Epithelial cell of proximal tubule (primary cell): Measurements from ENCODE around the gene BUD23. TPM values are rescaled to one million over a fixed set of nuclear protein-coding genes. Genes with fewer than 3 reads are reported as not detected.
A peak's percentile ranks its signal among the peaks of the same experiment; 100 is the strongest.

Experiments
- DNase-seq: peaks from one replicate; pipeline ENCODE4 v3.0.0-alpha.2; 2011; ENCODE audit warnings: low read depth
- H3K4me3 ChIP-seq: 2 replicates; pipeline ENCODE4 v1.5.1; 2011; ENCODE audit warnings: low read depth, mild to moderate bottlenecking, low read length
- CTCF ChIP-seq: conservative IDR thresholded peaks from 2 replicates; pipeline ENCODE4 v1.5.1; 2012; ENCODE audit warnings: low read depth, mild to moderate bottlenecking, low read length
- total RNA-seq: library from RNA; depleted of rRNA; stranded (reverse); fragments of >200 nt; gene quantifications from 2 replicates; pipeline ENCODE4 v1.2.3, GENCODE V29; 2015

Gene BUD23
- total RNA-seq, 1 donor from 2014 or later = 65.2 TPM

GRCh38 chr7:73738220-73738611 lies 54.8 kb downstream of the BUD23 start:
- TF ChIP-seq CTCF = no peak
- DNase-seq = no peak
- peak overlapping the region; percentile 73 for H3K4me3 ChIP-seq

- no peak for TF ChIP-seq CTCF
Observed at GRCh38 chr7:73738612-73739386, 55.4 kb downstream of the BUD23 start, which contains the start of gene ABHD11. Gene ABHD11 (minus strand): TSS chr7:73738802. CDS start chr7:73738770, 32 bp downstream.

GRCh38 chr7:73739387-73739767 lies 56.0 kb downstream of the BUD23 start:
- peak overlapping the region; percentile 73 for H3K4me3 ChIP-seq
- TF ChIP-seq CTCF = no peak
- no peak for DNase-seq

More at GRCh38 chr7:73738612-73739386, 55.4 kb downstream of the BUD23 start, which contains the start of gene ABHD11:
- peak; percentile 69 for DNase-seq
- peak within 1 kb of the TSS; percentile 73 for H3K4me3 ChIP-seq

GRCh38 chr7:73740212-73740611 lies 56.8 kb downstream of the BUD23 start:
- TF ChIP-seq CTCF = no peak

GRCh38 chr7:73740771-73741170 lies 57.4 kb downstream of the BUD23 start:
- DNase-seq = no peak
- no peak overlapping the region for H3K4me3 ChIP-seq
- no peak for TF ChIP-seq CTCF

More at GRCh38 chr7:73740212-73740611, 56.8 kb downstream of the BUD23 start:
- no peak overlapping the region for H3K4me3 ChIP-seq
- no peak for DNase-seq

- DNase-seq = no peak
- TF ChIP-seq CTCF = no peak
- H3K4me3 ChIP-seq = no peak overlapping the region
Observed at GRCh38 chr7:73741600-73741999, 58.2 kb downstream of the BUD23 start.

- peak overlapping the region; percentile 25 for H3K4me3 ChIP-seq
- no peak for DNase-seq
- no peak for TF ChIP-seq CTCF
Observed at GRCh38 chr7:73742338-73742752, 58.9 kb downstream of the BUD23 start.
